HG03378 (cell line): ENCODE results near the gene PHYHD1.
A peak's percentile ranks its signal among the peaks of the same experiment; 100 is the strongest.

Experiments used
- ATAC-seq: cut with Tn5 transposase; IDR thresholded peaks from one replicate; pipeline ENCODE4 v1.9.1; 2021; ENCODE audit warnings: mild to moderate bottlenecking, moderate library complexity; ENCODE audit not compliant: unreplicated experiment

The PHYHD1 gene

DNA sequence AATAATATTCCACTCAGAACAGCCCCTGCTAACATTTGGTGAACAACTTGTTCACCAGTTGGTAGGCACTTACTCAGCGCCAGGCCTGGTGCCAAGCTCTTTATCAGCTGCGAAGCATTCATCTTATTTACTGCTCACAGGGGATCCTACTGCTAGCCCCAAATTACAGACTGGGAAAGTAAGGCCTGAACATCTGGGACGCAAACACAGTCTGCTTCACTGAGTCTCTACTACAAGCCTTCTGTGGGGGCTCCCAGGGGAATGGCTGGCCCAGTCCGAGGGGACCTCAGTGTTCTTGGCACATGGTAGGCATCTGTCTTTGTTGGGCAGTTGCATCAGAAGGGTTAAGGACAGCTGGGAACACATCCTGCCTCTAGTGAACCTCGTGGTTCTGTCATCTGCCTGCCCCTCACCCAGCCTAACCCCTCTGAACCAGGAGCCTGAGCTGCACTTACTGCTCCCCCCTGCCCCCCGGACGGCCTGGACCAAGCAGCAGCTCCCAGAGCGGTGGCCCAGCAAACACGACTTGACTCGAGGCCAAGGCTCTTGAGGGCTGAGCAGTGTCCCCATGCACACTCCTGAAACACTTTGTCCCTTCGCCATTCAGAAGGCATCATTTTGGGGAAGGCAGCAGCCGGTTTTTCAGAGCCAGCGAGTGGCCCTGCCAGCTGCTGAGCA is at the start of gene PHYHD1:
PHYHD1 (plus strand) TSS at position 602 of the 678 bp plus-strand sequence. CDS start 1,342 bp downstream, outside the sequence.
- no peak for ATAC-seq

DNA sequence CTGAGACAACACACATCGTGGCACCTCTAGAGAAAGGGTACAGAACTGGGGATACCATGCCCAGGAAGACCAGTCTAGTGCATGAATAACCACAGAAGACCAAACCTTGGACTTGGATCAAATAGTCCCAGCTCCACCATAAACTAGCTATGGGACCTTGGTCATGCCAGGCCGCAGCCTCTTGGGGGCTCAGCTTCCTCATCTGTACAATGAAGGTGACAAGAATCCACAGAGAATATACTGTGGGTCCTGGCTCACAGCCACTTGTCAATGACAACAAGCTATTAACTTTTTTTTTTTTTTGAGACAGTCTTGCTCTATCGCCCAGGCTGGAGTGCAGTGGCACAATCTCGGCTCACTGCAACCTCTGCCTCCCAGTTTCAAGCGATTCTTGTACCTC is 42.9 kb upstream of the PHYHD1 start:
- no peak for ATAC-seq

DNA sequence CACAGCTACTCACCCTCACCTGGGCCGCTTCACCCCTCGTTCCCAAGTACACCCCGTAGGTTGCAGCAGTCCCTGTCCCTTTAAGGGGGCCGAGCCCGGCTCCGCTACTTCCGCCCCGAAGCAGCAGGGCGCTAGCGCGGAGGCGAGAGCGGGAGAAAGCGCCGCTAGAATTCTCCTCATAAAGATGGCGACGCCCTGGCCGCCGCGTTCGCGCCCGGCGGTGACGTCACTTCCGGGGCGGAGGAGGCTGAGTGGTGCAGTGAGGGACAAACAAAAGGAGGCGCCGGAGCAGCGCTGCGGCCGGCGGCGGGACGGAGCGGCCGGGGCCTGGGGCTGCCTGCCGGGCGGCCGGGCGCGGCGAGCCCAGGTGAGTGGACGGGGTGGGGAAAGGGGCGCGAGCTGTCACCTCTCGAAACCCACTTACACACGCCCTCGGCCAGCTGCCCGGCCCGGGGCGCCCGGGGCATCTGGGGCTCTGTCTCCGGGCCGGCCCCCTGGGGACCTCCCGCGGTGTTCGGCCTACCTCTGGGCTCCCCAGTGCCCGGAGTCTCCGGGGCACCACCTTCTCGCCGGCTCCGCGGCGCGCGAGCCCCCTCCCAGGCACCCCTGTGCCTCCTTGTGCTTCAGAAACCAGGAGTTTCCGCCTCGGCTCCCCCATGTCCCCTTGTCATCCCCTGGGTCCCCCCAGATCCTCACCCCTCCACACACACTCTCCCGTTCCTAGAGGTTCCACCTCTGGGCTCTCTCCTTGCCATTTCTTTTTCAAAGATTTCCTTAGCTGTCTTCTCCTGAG is 38.7 kb upstream of the PHYHD1 start, which contains the start of the genes KYAT1 and LRRC8A:
KYAT1 (minus strand) TSS at position 67 of the 793 bp plus-strand sequence. CDS start 36,545 bp downstream, outside the sequence.
LRRC8A (plus strand) TSS at position 250 of the 793 bp plus-strand sequence. CDS start 25,032 bp downstream, outside the sequence.
- peak; percentile 80 for ATAC-seq

DNA sequence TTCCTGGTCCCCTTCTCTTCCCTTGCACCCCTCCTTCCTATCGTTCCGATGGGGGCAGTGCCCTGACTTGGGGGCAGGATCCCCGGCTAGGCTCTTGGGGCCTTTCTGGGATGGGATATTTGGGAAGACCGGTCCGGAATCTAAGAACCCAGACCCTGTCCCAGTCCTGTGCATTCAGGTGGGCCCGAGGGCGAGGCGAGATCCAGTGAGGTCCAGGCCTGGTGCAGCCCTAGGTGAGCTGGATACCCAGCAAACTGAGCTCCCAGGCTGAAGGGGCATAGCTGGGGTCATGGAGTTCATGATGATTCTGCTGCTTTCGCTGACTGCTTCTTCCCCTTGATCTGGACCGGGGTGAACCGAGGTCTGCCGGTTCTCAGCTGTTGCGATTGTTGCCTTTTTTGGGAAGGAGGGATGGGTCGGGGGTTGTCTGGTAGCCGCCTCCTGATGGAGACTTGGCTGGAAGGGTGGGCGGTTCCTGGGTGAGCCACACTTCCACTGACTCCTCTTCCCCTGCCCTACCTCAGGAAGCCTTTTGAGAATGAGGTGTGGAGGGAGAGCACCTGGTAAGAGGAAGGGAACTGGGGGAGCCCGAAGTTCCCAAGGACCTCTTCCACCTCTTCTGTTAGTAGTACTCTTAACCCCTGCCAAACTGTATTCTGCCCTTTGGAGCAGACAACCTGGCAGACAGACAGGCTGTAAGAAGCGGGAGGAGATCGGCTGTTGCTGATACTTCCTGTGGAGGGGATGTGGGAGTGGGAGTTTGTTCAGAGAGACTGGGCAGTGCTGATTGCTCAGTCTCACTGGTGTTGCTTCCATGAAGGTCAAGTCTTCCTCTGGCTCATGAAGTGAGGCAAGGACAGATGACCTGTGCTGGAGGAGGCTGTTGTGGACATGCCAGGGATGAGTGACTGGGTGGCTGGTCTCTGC is 37.8 kb upstream of the PHYHD1 start:
- ATAC-seq = peak; percentile 3

DNA sequence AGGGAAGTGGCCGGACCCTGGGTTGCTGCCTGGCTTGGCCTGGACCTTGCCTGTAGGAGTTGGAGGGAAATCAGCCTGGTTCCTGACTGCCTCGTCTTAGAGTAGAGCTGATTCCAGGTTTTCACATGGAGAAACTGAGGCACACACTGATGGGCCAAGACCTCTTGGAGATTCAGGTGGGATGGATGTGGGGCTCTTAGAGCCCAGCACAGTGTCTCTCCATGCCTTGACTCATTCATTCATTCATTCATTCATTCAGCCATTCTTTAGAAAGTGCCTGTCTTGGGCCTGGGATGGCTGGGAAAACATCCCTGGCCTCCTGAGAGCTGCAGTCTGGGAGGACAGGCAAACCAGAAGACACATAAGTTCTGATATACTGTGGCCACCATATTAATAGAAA is 36.6 kb upstream of the PHYHD1 start:
- no peak for ATAC-seq

DNA sequence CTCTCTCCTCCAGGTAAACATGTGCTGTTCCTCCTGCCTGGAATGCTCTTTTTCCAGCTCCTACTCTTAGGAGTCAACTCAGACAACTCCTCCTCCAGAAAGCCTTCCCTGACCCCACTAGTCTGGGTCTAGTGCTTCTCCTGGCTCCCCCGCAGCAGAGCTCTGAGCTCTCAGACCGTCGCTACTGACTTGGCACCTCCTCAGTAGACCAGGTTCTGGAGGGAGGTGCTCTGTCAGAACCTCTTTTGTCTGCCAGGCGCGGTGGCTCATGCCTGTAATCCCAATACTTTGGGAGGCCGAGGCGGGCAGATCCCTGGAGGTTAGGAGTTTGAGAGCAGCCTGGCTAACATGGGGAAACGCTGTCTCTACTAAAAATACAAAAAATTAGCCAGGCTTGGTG is 35.4 kb upstream of the PHYHD1 start:
- ATAC-seq = no peak

DNA sequence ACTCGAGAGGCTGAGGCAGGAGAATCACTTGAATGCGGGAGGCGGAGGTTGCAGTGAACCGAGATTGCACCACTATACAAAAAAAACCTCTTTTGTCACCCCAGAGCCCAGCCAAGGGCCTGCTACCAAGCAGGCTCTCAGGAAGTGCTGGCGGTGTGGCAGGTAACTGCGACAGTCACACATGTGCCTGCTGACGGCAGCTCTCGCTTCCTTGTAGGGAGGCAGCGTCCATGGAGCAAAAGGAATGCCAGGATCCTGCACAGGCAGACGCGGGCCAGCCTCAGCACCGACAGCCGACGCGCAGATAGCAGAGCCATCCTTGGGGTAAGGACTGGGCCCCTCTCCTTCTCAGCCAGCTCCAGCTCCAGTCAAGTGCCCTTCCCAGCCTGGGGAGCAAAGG is 35.0 kb upstream of the PHYHD1 start:
- ATAC-seq = no peak

DNA sequence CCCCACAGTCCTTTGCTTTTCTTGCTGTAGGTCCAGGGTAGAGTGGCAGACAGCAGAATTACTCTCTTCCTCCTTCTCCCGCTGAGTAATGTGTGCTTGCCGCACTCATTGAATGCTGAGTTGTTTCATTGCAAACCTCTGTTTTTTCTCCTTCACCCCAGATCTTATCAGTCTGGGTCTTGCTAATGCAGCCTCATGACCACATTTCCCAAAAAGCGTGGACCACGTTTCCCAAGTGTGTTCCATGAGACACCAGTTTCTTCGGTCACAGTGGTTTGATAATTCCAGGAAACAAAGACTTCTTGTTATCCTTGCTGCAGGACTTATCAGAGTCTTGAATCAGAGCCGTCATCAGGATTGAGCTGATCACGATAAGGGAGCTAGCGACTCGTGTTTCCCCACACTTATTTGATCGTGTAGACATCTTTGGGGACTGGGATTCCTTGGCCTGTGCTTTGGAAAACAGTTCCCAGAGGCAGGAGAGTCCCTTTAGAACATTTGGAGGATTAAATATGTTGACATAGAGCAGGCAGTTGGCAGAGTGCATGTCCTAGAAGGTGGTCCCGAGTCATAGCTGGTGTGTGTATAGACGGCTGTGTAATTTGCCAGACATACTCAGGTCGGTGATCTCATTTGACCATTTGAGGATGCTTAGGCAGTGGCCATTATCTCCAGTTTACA is 34.4 kb upstream of the PHYHD1 start:
- ATAC-seq = no peak

DNA sequence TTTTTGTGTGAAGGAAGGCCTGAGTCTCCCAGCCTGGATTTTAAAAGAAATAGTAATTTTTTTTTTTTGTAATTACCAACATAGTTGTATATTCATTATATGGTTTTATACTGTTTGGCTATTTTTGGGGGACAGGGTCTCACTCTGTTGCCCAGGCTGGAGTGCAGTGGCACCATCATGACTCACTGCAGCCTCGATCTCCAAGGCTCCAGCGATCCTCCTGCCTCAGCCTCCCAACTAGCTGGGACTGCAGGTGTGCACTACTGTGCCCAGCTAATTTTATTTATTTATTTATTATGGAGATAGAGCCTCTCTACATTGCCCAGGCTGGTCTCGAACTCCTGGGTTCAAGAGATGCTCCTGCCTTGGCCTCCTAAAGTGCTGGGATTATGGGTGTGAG is 33.7 kb upstream of the PHYHD1 start:
- no peak for ATAC-seq

DNA sequence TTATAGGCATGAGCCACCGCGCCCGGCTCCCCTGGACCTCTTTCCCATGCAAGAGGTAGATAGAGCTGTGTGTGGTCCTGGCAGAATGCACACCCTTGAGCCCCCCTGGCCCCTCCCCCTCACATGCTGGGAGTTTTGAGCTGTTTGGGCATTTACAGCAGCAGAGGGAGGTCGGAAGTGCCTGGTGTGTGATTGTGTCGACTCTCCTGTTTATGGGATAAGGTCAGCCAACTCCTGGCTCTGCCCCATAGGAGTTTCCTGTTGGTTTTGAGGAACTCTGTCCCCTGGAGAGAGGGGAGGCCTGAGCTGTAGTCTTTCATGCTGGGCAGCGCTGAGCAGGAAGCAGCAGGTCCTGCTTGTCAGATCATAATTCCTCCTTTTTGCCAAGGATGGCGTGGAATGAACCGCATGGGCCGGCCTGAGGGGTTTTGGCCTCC is 32.9 kb upstream of the PHYHD1 start:
- no peak for ATAC-seq

DNA sequence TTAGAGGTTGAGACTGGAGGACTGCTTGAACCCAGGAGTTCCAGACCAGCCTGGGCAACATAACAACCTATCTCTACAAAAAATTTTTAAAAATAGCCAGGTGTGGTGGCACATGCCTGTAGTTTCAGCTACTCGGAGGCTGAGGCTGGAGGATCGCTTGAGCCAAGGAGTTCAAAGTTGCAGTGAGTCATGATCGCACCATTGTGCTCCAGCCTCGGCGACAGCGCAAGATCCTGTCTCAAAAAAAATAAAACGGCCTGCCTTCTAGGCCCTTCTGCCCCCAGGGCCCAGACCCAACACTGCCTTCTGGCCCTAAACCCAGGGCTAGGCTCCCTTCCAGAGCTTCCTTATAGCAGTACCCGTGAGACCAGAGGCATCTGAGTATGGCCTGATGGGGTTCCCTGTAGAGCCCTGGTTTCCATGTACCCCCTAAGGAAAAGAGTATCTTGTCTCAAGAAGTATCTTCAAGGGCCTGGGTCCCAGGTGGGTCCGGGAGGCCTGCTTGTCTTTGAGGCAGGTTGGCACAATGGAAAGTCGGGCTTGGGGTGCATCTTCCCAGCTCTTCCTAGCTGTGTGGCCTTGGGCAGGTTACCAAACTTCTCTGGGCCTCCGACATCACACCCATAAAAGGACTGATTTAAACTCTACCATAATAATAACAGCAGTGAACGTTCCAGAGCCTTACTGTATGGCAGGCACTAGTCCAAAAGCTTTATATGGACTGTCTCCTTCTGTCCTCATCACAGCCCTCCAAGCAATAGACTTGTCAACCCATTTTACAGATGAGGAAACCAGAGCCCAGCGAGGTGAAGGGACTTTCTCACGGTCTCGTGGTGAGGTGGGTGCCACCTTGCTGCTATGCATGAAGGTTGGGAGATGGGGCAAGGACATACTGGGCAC is 29.2 kb upstream of the PHYHD1 start:
- ATAC-seq = no peak

DNA sequence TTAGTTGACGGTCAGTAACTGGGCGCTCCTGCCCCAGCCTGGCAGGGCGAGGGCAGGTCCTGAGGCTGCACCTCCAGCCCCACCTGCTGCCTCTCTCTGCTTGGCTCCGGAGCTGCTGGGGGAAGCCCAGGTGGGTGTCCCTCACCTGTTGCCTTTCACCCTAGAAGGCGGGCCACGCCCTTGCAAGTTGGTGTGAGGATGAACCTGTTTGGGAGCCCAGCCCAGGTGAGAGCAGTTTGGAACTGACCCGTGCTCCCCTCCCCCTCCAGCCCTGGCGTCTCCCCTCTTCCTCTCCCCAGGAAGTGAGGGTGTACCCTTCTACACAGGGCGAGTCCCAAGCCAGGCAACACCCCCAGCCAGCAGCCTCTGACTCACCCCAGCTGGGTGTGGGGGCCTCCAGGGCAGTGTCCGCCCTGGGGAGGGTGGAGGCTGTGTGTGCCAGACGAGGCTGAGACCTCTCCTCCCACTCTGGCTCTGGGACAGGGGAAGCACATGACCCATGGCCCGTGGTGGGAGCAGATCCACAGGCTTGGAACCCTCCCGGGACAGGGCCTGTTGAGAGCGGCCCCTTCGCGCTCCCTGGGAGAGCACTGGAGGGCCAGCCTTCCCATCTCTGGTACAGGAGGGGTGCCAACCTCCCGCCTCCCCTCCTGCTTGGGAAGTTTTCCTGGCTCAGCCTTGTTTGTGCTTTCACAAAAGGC is 28.4 kb upstream of the PHYHD1 start:
- ATAC-seq = no peak

DNA sequence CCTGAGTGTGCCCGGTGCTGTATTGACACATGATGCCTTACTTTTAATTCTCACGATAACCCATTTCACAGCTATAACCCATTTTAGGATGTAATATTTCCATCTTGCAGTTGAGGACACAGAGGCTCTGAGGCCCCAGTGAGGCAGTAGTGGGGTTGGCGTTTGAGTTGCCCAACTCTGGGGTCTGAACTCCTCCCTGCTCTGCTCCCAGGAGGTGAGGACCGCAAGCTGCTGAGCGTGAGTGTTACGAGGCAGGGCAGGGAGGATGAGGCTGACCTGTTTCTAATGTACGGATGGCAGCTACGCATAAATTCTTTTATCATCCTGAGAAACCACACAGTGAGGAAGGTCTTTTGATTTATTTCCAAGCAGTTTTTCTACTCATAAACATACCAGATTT is 27.4 kb upstream of the PHYHD1 start:
- ATAC-seq = no peak

DNA sequence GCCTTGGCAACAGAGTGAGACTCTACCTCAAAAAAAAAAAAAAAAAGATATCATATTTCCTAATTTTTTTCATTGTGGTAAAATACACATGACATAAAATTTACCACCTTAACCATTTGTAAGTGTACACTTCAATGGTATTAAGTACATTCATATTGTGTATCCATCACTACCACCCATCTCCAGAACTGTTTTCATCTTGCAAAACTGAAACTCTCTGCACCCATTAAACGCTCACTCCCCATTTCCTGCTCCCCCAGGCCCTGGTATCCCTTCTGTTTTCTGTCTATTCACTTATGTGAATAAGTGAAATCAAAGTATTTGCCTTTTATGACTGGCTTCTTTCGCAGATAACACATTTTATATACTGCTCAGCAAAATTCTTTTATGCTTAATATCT is 26.0 kb upstream of the PHYHD1 start:
- ATAC-seq = no peak

DNA sequence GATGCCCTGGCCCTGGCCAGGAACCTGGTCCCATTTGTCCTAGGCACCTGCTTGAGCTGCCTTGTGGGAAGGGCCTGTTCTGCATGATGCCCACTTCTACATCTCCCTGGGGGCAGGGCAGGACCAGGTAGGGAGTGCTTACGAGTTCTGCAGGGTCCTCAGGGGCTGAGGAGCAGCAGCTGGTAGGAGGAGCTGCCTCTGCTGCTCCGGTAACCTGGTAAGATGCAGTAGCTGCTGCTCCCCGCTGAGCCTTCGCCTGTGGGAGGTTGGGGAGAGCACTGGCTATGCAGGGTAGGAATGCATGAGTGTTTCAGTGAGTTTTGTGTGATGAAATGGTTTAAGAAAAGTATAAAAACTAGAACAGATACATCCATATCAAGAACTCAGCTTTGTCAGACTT is 25.2 kb upstream of the PHYHD1 start:
- no peak for ATAC-seq

DNA sequence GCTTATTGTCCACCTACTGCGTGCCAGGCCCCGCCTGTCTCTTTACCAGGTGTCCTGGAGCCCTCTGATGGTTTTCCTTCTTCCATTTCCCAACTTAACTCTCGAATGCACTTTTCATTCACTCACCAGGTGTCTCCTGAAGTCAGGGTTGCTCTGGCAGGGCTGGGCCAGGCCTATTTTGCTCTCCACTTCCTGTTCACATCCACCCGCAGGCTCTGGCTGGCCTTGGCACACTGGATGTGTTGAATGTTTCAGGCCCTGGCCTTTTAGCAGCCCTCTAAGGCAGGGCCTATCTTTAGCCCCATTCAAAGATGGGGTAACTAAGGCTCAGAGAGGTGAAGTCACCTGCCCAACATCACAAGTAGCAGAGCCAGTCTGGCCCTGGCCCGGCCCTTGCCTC is 22.4 kb upstream of the PHYHD1 start:
- no peak for ATAC-seq

DNA sequence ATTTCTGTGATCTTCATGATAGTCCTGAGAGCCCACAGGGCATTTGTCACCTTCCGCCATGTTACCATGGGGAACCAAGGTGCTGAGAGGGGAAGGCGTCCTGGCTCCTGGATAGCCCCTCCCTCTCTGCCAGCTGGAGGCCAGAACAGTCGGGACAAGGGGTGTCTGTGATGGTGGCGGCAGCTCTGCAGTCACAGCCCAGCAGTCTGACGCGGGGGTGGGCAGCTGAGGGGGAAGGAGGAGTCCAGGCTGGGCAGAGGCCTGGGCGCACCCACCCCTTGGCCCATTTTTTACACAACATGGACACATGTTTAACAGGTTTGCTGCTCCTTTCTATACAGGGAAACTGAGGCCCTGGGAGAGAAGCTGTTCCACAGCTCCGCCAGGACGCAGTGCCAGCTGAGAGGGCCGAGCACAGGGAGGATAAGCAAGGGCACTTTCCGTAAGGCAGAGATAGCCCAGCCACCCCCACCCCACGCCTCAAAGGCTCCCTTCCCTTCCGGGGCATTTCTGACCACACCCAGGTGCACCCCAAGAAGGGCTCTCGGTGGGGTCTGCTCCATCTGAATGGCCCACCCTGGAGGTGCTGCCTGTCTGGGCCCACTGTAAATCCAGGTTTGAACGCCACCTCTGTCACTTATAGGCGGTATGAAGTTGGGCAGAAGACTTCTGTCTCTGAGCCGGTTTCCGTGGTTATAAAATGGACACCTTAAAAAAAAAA is 21.8 kb upstream of the PHYHD1 start:
- ATAC-seq = no peak
